ENCODE measurements around the gene NLE1. TPM values are rescaled to one million over a fixed set of nuclear protein-coding genes. Genes with fewer than 3 reads are reported as not detected.

The NLE1 gene
- total and polyA plus RNA-seq, 10 donors, result 5.8 to 17.3 (median 11.7) TPM

DNA sequence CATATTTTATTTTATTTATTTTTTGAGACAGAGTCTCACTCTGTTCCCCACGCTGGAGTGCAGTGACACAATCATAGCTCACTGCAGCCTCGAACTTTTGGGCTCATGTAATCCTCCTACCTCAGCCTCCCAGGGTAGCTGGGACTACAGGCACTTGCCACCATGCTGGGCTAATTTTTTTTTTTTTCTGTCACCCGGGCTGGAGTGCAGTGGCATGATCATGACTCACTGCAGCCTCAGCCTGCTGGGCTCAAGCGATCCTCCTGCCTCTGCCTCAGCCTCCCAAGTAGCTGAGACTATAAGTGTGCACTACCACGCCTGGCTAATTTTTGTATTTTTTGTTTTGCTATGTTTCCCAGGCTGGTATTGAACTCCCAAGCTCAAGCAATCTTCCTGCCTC lies 22.6 kb upstream of the NLE1 start:
- peaks cover 0 to 32% (median 16%) of the 10 kb centered on the region in 6 donors for H3K4me1 ChIP-seq
- WGBS, 5 donors, result 69 to 96% (median 85%) methylated on average over 5 of the region's 5 CpGs
- DNase-seq, result no peak
- intact Hi-C loops (cut with DNase I; ENCODE audit: low total_unique reads), result loop anchor here (10.0 kb wide), 1 partner anchor 580 kb away; no protein-coding TSS in a partner anchor
- TF ChIP-seq POLR2AphosphoS5 (IDR thresholded peaks at IDR 0.05), result no peak
- TF ChIP-seq POLR2A (IDR thresholded peaks at IDR 0.05), result no peak
- TF ChIP-seq, protein P1, sequence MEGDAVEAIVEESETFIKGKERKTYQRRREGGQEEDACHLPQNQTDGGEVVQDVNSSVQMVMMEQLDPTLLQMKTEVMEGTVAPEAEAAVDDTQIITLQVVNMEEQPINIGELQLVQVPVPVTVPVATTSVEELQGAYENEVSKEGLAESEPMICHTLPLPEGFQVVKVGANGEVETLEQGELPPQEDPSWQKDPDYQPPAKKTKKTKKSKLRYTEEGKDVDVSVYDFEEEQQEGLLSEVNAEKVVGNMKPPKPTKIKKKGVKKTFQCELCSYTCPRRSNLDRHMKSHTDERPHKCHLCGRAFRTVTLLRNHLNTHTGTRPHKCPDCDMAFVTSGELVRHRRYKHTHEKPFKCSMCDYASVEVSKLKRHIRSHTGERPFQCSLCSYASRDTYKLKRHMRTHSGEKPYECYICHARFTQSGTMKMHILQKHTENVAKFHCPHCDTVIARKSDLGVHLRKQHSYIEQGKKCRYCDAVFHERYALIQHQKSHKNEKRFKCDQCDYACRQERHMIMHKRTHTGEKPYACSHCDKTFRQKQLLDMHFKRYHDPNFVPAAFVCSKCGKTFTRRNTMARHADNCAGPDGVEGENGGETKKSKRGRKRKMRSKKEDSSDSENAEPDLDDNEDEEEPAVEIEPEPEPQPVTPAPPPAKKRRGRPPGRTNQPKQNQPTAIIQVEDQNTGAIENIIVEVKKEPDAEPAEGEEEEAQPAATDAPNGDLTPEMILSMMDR (IDR thresholded peaks at IDR 0.05 in 8 of 11, conservative IDR thresholded peaks at IDR 0.05 in 3 of 11), result no peak
- no peaks in the 10 kb centered on the region for H3K36me3 ChIP-seq
- H3K4me3 ChIP-seq, result no peak overlapping the region
- H3K9me3 ChIP-seq, result no peaks in the 10 kb centered on the region
- no peaks in the 10 kb centered on the region for H3K27me3 ChIP-seq (replicated peaks in 1 of 7)
- H3K27ac ChIP-seq, result no peak overlapping the region

DNA sequence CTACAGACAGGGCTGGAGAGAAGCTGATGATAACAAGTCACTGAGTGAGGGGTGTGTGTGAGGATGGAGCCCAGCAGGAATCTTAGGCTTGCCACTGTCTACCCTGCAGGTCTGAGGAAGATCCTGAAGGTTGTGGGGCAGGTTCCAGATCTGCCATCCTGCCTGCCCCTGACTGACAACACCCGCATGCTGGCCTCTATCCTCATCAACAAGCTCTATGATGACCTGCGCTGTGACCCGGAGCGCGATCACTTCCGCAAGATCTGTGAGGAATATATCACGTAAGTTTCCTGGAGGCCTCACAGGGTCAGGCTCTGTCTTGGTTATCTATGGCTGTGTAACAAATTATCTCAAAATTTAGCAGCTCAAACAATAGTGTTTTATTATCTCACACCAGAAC lies 21.8 kb upstream of the NLE1 start:
- intact Hi-C loops (cut with DNase I; ENCODE audit: low total_unique reads), result loop anchor here (10.0 kb wide), 1 partner anchor 581 kb away; no protein-coding TSS in a partner anchor
- Histone ChIP-seq H3K27ac (peak overlapping the region in 1 of 8 donors; percentile 2), H3K4me3 (no peak overlapping the region), H3K36me3 (no peaks in the 10 kb centered on the region), H3K27me3 (replicated peaks in 1 of 7) (no peaks in the 10 kb centered on the region), H3K9me3 (no peaks in the 10 kb centered on the region), H3K4me1 (peaks cover 0 to 40% (median 17%) of the 10 kb centered on the region in 6 donors)
- peak; percentile 51 for DNase-seq
- WGBS, 5 donors, result 95 to 99% (median 98%) methylated on average over 7 of the region's 7 CpGs
- TF ChIP-seq POLR2A (IDR thresholded peaks at IDR 0.05) (no peak), POLR2AphosphoS5 (IDR thresholded peaks at IDR 0.05) (no peak)
- TF ChIP-seq, protein P1 (IDR thresholded peaks at IDR 0.05 in 8 of 11, conservative IDR thresholded peaks at IDR 0.05 in 3 of 11), result no peak

DNA sequence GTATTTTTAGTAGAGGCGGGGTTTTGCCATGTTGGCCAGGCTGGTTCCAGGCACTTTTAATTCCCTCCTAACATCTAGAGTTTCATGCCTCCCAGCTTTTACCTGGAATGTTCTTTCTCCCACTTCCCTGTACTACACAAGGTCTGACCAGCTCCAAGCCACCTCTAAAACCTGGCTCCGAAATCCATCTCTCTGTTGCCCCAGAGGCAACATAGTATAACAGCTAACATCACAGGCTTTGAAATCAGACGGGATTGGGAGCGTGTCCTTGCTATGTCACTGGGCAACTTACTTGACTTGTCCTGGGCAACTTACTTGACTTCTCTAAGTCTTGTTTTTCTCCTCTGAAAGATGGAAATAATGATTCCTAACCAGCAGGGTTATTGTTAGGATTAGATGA lies 20.7 kb upstream of the NLE1 start:
- TF ChIP-seq, protein P1 (IDR thresholded peaks at IDR 0.05 in 8 of 11, conservative IDR thresholded peaks at IDR 0.05 in 3 of 11), result no peak
- no peak for TF ChIP-seq POLR2AphosphoS5 (IDR thresholded peaks at IDR 0.05)
- no peak for TF ChIP-seq POLR2A (IDR thresholded peaks at IDR 0.05)
- Histone ChIP-seq H3K9me3 (no peaks in the 10 kb centered on the region), H3K27me3 (replicated peaks in 1 of 7) (no peaks in the 10 kb centered on the region), H3K27ac (peak overlapping the region in 2 of 8 donors; percentile 71 to 80), H3K4me1 (peaks cover 0 to 40% (median 17%) of the 10 kb centered on the region in 6 donors), H3K36me3 (no peaks in the 10 kb centered on the region), H3K4me3 (no peak overlapping the region)
- intact Hi-C loops (cut with DNase I; ENCODE audit: low total_unique reads), result loop anchor here (10.0 kb wide), 1 partner anchor 582 kb away; no protein-coding TSS in a partner anchor
- WGBS, 5 donors, result 90 to 94% (median 93%) methylated on average over 4 of the region's 4 CpGs
- DNase-seq, result no peak

DNA sequence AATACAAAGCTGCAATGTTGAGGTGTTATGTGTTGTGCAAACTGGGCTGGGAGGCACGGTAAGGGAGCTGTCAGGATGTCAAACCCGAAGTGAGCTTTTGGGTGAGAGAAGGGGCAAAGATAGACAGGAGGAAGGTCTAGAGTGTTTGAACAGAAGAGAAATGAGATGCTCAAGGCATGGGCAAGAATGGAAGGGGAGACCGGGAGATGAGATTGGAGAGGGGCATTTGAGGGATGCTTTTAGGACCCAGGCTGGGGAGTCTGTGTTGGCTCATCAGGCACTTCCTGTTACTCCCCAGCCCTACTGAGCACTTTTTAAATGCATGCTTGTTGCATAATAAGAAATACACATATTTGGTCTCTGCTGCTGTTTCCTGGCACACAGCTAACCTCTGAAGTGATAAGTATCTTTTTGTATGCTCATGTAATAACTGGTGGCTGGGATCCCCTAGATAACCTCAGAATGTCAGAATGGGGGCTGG lies 19.2 kb upstream of the NLE1 start:
- intact Hi-C loops (cut with DNase I; ENCODE audit: low total_unique reads), result loop anchor here (10.0 kb wide), 1 partner anchor 583 kb away; no protein-coding TSS in a partner anchor

More for the DNA sequence above, 19.2 kb upstream of the NLE1 start:
- H3K27me3 ChIP-seq (replicated peaks in 1 of 7), result no peaks in the 10 kb centered on the region
- H3K4me1 ChIP-seq, result peaks cover 0 to 40% (median 17%) of the 10 kb centered on the region in 6 donors
- WGBS, 5 donors, result 37 to 51% (median 42%) methylated on average over 3 of the region's 3 CpGs
- TF ChIP-seq POLR2AphosphoS5 (IDR thresholded peaks at IDR 0.05), result no peak
- no peak for TF ChIP-seq POLR2A (IDR thresholded peaks at IDR 0.05)
- TF ChIP-seq, protein P1 (IDR thresholded peaks at IDR 0.05 in 8 of 11, conservative IDR thresholded peaks at IDR 0.05 in 3 of 11), result no peak
- peak overlapping the region in 7 of 8 donors; percentile 1 to 80 (median 62) for H3K27ac ChIP-seq
- no peaks in the 10 kb centered on the region for H3K9me3 ChIP-seq
- H3K4me3 ChIP-seq, result peak overlapping the region in 1 of 8 donors; percentile 40
- H3K36me3 ChIP-seq, result no peaks in the 10 kb centered on the region
- peak; percentile 38 for DNase-seq

Data from spleen (tissue), 11 donors.